Osteoblast (primary cell): ENCODE results near the gene ZNF385A. TPM values are rescaled to one million over a fixed set of nuclear protein-coding genes. Genes with fewer than 3 reads are reported as not detected.

Experiments
- DNase-seq: peaks from one replicate; pipeline ENCODE4 v3.0.0; 2011; ENCODE audit warnings: low spot score, mixed read lengths; ENCODE audit not compliant: insufficient read length; ENCODE audit errors: missing footprints
- H2AFZ ChIP-seq: 2 replicates; pipeline ENCODE4 v1.6.0; 2011; ENCODE audit warnings: mild to moderate bottlenecking, low read length
- H3K27ac ChIP-seq: 2 replicates; pipeline ENCODE4 v1.5.1; 2011; ENCODE audit warnings: mild to moderate bottlenecking, low read depth, low read length, moderate library complexity
- H3K27me3 ChIP-seq: 2 replicates; pipeline ENCODE4 v1.6.0; 2012; ENCODE audit warnings: mild to moderate bottlenecking, control low read depth, inconsistent platforms, low read length, moderate library complexity; ENCODE audit not compliant: insufficient read depth
- H3K36me3 ChIP-seq: 2 replicates; pipeline ENCODE4 v1.5.1; 2011; ENCODE audit warnings: mild to moderate bottlenecking, low read length, control low read depth, moderate library complexity; ENCODE audit not compliant: insufficient read depth
- H3K4me1 ChIP-seq: 2 replicates; pipeline ENCODE4 v1.5.1; 2011; ENCODE audit warnings: mild to moderate bottlenecking, low read length, control low read depth, moderate library complexity; ENCODE audit not compliant: insufficient read depth
- H3K4me2 ChIP-seq: 2 replicates; pipeline ENCODE4 v1.6.0; 2011; ENCODE audit warnings: mild to moderate bottlenecking, low read length; ENCODE audit not compliant: insufficient read depth
- H3K4me3 ChIP-seq: fragments of 200-600 bp; sonication (generic); 3 replicates; pipeline ENCODE4 v1.5.1; 2012; ENCODE audit warnings: mild to moderate bottlenecking, low read length, inconsistent platforms; ENCODE audit not compliant: insufficient read depth
- H3K79me2 ChIP-seq: 2 replicates; pipeline ENCODE4 v1.6.0; 2012; ENCODE audit warnings: mild to moderate bottlenecking, low read length, control low read depth, inconsistent platforms; ENCODE audit not compliant: insufficient read depth
- H3K9me3 ChIP-seq: 2 replicates; pipeline ENCODE4 v1.5.1; 2011; ENCODE audit warnings: low read depth, low read length, control low read depth
- H4K20me1 ChIP-seq: 2 replicates; pipeline ENCODE4 v1.6.0; 2012; ENCODE audit warnings: mild to moderate bottlenecking, low read length, control low read depth; ENCODE audit not compliant: insufficient read depth
- total RNA-seq: library from RNA; depleted of rRNA; stranded (reverse); fragments of >200 nt; gene quantifications from 2 replicates; pipeline ENCODE4 v1.2.3, GENCODE V29; 2012
- TF ChIP-seq, protein P1 (sequence below): IDR thresholded peaks from 2 replicates; pipeline ENCODE4 v1.5.1; 2011; ENCODE audit warnings: mild to moderate bottlenecking, low read depth, low read length, moderate library complexity; ENCODE audit errors: extremely low read depth

ZNF385A gene
- total RNA-seq, 1 donor, result 0.72 TPM

DNA sequence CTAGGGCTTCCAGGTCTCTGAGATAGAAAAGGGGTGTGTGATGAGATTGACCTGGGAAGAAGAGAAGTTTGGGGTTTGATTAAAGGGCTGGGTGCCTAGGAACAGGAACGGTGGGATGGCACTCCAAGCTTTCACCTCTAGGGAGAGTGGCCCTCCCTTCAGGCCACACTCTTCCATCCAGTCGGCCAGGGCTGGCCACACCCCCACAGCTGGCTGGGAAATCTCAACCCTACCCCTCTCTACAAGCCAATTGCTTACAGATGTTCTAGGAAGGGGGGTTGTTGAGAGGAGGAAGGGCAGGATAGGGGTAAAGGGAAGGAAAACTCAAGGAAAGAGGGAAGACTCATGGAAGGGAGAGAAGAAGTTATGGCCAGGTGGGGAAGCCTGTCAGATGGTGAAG is 41.2 kb upstream of the ZNF385A start:
- Histone ChIP-seq H3K9me3 (no peaks in the 10 kb centered on the region), H3K4me2 (no peak overlapping the region)
- DNase-seq, result peak; percentile 3

DNA sequence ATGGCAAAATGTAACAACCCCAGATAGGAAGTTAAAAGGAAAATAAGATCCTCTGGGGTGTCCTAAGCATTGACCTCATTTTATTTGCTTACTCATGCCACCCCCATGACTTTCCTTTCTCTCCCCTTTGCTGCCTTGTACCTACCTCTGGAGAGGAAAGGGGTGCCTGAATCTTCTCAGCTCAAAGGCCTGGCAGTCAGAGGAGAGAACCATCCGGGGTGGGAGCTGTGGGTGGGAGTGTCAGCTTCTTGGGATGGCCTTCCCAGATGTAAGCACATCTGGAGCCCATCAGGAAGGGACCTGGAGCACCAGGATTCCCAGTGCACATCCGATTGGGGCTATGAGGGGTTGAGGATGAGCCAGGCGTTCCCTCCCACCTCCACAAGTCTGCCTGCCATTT is 39.7 kb upstream of the ZNF385A start:
- DNase-seq, result no peak
- H3K9me3 ChIP-seq, result no peaks in the 10 kb centered on the region
- TF ChIP-seq, protein P1, sequence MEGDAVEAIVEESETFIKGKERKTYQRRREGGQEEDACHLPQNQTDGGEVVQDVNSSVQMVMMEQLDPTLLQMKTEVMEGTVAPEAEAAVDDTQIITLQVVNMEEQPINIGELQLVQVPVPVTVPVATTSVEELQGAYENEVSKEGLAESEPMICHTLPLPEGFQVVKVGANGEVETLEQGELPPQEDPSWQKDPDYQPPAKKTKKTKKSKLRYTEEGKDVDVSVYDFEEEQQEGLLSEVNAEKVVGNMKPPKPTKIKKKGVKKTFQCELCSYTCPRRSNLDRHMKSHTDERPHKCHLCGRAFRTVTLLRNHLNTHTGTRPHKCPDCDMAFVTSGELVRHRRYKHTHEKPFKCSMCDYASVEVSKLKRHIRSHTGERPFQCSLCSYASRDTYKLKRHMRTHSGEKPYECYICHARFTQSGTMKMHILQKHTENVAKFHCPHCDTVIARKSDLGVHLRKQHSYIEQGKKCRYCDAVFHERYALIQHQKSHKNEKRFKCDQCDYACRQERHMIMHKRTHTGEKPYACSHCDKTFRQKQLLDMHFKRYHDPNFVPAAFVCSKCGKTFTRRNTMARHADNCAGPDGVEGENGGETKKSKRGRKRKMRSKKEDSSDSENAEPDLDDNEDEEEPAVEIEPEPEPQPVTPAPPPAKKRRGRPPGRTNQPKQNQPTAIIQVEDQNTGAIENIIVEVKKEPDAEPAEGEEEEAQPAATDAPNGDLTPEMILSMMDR, result no peak
- H3K4me2 ChIP-seq, result no peak overlapping the region
- peaks cover 78% of the 10 kb centered on the region for H3K4me1 ChIP-seq
- H3K36me3 ChIP-seq, result no peaks in the 10 kb centered on the region
- H4K20me1 ChIP-seq, result no peaks in the 10 kb centered on the region
- no peak overlapping the region for H3K4me3 ChIP-seq
- no peaks in the 10 kb centered on the region for H3K27me3 ChIP-seq
- H2AFZ ChIP-seq, result no peak overlapping the region
- peaks cover 7% of the 10 kb centered on the region for H3K79me2 ChIP-seq
- no peak overlapping the region for H3K27ac ChIP-seq

More for the DNA sequence above, 41.2 kb upstream of the ZNF385A start:
- TF ChIP-seq, protein P1, result no peak
- no peak overlapping the region for H3K4me3 ChIP-seq
- H3K27ac ChIP-seq, result no peak overlapping the region
- H3K27me3 ChIP-seq, result no peaks in the 10 kb centered on the region
- H3K4me1 ChIP-seq, result peaks cover 74% of the 10 kb centered on the region
- H4K20me1 ChIP-seq, result no peaks in the 10 kb centered on the region
- H2AFZ ChIP-seq, result no peak overlapping the region
- no peaks in the 10 kb centered on the region for H3K79me2 ChIP-seq
- H3K36me3 ChIP-seq, result no peaks in the 10 kb centered on the region

DNA sequence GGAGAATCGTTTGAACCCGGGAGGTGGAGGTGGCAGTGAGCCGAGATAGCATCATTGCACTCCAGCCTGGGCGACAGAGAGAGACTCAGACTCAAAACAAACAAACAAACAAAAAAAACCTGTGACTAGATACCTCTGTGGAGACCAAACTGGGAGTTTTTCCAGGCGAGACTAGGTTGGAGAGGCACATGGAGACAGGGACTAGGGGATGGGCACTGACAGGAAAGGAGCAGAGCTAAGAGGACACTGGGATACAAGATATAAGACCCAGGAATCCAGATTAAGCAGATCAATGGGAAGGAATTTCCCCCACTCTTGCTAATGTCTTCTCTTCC is 39.2 kb upstream of the ZNF385A start:
- H3K36me3 ChIP-seq, result no peaks in the 10 kb centered on the region
- no peak overlapping the region for H3K4me2 ChIP-seq
- H3K27ac ChIP-seq, result peak overlapping the region; percentile 63
- H3K4me1 ChIP-seq, result peaks cover 74% of the 10 kb centered on the region
- TF ChIP-seq, protein P1, result no peak
- no peaks in the 10 kb centered on the region for H4K20me1 ChIP-seq
- no peak overlapping the region for H3K4me3 ChIP-seq
- H3K9me3 ChIP-seq, result no peaks in the 10 kb centered on the region
- no peak overlapping the region for H2AFZ ChIP-seq
- H3K27me3 ChIP-seq, result no peaks in the 10 kb centered on the region
- no peak for DNase-seq
- peaks cover 11% of the 10 kb centered on the region for H3K79me2 ChIP-seq

DNA sequence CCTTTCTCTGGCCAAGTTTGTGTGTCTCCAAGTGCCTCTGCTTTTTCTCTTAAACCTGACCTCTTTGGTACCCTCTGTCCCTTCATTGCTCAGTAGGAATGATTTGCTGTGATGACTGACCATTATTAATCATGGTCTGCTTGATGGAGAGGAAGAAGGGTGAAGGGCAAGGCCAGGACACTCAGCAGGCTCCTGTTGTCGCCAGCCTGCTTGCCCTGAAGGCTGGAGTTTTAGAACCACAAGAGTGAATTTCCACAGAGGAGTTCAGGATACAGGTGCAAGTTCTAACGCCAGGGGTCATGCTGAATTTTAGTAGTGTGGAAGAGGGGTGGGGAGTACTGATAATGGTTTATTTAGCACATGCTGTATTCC is 37.3 kb upstream of the ZNF385A start:
- H3K4me2 ChIP-seq, result no peak overlapping the region
- TF ChIP-seq, protein P1, result no peak
- peaks cover 60% of the 10 kb centered on the region for H3K4me1 ChIP-seq
- no peak overlapping the region for H2AFZ ChIP-seq
- H3K9me3 ChIP-seq, result no peaks in the 10 kb centered on the region
- peak overlapping the region; percentile 90 for H3K27ac ChIP-seq
- H3K36me3 ChIP-seq, result no peaks in the 10 kb centered on the region
- peaks cover 4% of the 10 kb centered on the region for H4K20me1 ChIP-seq
- H3K27me3 ChIP-seq, result no peaks in the 10 kb centered on the region
- H3K4me3 ChIP-seq, result no peak overlapping the region
- DNase-seq, result peak; percentile 26
- peaks cover 31% of the 10 kb centered on the region for H3K79me2 ChIP-seq
